ENCODE data around the gene BUB3.
"Not testable (repeated sequence)": the region's sequence is repeated elsewhere in the genome, so short reads cannot be mapped to it uniquely, and the experiment has no call there.

BUB3 gene

DNA sequence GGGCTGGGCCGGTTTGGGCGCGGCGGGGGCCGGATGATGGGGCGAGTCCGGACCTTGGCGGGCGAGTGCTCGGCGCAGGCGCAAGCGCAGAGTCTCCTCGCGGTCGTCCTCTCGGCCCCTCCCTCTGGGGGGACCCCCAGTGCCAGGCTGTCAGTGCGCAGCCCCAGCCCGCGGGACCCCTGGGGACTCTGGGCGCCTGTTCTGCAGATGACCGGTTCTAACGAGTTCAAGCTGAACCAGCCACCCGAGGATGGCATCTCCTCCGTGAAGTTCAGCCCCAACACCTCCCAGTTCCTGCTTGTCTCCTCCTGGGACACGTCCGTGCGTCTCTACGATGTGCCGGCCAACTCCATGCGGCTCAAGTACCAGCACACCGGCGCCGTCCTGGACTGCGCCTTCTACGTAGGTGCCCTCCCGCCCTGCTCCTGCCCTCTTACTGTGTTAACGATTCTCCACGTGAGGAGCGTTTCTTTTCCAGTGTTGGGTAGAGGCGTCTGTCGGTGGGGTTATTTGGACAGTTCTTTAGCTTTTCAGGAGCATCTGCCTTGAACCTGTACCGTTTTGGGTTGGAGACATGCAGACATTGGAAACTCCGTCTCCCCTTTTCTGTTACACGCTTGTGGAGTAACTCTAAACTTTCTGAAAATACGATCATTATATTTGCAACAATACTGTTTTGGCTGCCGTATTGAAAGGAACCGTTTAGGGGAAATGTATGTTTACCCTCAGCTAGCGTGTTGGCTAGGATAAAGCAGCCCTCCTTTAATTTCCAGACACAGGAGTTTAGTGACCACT is 706 bp downstream of the BUB3 start:
- FAIRE-seq = no peak

DNA sequence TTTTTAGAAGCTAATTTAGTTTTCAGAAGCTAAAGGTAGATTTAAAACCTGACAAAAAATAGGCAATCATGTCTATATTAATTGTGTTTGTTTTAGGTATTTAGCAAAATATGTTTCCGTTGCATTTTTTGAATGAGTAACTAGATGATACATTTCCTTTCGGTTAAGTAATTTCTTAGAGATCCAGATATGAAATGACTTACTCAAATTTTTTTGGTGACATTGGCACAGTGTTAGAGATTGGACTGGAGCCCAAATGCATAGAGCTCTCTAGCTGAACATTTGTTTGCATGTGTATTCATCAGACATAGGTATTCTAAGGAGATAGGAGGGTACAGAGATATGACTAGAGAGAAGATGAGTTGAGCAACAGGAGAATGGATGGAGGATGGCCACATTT is 1.9 kb downstream of the BUB3 start:
- no peak for FAIRE-seq

GRCh38 chr10:123157210-123157609 is 3.0 kb downstream of the BUB3 start:
- FAIRE-seq = no peak

DNA sequence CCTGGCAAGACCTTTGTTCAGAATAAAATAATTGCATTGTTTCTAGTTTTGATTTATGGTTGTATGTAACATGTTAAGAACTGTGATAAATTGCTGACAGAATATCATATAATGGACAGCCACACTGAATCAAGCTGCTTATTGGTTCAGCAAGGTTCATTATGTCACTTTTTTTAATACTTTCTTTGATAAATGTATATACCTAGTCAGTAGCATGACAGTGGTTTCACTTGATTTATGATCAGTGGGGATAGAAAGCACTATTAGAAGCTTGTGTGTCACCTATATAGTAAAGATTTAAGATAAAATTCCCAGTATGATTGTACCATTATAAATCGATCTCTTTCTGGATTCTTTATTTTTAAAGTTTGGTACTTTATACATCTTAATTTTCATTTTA is 4.5 kb downstream of the BUB3 start:
- FAIRE-seq = peak; percentile 63

DNA sequence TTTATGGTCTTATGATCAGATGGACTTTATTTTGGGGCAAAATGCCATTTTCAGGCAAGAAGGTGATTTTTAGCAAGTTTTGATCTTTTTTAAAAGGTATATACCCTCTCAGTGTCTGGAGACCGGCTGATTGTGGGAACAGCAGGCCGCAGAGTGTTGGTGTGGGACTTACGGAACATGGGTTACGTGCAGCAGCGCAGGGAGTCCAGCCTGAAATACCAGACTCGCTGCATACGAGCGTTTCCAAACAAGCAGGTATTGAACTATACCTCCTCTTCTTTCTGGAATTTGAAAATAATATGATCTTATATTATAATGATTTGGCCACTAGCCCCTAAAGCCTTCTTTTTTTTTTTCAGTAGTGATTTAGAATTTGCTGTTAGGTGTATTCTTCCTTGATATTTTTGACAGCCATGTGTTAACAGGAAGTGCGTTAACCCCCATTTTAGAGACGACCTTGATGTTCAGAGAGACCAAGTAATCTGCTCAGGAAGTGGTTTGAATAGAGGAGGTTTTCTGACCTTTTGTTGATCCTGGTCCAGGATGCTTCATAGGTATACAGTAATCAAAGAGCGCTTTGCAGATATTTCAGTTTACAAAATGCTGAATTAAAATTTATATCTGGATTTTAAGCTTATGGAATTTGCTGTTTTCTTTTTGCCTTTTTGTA is 6.2 kb downstream of the BUB3 start:
- FAIRE-seq = no peak

DNA sequence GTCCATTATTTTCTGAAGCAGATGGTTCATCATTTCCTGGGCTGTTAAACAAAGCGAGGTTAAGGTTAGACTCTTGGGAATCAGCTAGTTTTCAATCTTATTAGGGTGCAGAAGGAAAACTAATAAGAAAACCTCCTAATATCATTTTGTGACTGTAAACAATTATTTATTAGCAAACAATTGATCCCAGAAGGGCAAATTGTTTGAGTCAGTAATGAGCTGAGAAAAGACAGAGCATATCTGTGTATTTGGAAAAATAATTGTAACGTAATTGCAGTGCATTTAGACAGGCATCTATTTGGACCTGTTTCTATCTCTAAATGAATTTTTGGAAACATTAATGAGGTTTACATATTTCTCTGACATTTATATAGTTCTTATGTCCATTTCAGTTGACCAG is 10.1 kb downstream of the BUB3 start:
- FAIRE-seq = no peak

- FAIRE-seq = no peak
Observed at GRCh38 chr10:123165445-123166072, 11.4 kb downstream of the BUB3 start.

GRCh38 chr10:123166618-123167017 is 12.4 kb downstream of the BUB3 start:
- FAIRE-seq = no peak

- no peak for FAIRE-seq
Observed at GRCh38 chr10:123170961-123171360, 16.8 kb downstream of the BUB3 start.

DNA sequence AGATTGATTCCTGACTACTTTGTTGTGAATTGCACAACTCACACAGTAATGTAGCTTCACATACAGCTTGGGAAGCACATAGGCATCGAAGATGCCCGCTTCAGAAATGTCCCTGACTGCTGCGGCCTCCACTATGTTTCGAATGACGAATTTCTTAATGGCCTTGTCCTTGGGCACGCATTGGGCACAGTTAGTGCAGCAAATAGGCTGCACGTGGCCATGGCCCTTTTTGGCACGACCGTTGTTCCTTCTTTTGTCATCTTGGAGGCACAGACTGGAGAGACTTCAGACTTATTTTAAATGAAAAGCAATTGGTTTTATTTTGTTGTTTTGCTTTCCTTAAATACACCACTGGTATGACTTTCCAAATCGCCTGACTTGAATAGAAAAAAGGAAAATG is 17.4 kb downstream of the BUB3 start:
- not testable (repeated sequence) for FAIRE-seq

GRCh38 chr10:123175389-123176387 is 21.5 kb downstream of the BUB3 start:
- no peak for FAIRE-seq

GRCh38 chr10:123178390-123178789 is 24.2 kb downstream of the BUB3 start:
- not testable (repeated sequence) for FAIRE-seq

GRCh38 chr10:123180101-123181090 is 26.2 kb downstream of the BUB3 start:
- FAIRE-seq = no peak

DNA sequence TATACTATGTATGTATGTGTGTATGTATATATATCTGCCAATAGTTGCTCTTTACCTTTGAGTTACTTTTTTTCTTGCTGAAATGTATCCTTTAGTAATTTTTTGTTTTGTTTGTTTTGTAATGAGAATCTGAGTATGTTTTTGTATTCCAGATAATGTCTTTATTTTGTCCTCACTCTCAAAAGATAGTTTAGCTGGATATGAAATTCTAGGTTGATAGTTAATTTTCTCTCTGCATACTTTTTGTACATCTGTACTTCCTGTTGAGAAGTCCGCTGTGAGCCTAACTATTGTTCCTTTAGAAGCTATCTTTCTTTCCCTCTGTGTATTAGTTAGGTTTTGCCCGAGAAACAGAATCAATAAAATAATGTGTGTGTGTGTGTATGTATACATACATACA is 29.5 kb downstream of the BUB3 start:
- peak; percentile 90 for FAIRE-seq

GRCh38 chr10:123187781-123188180 is 33.6 kb downstream of the BUB3 start:
- no peak for FAIRE-seq

DNA sequence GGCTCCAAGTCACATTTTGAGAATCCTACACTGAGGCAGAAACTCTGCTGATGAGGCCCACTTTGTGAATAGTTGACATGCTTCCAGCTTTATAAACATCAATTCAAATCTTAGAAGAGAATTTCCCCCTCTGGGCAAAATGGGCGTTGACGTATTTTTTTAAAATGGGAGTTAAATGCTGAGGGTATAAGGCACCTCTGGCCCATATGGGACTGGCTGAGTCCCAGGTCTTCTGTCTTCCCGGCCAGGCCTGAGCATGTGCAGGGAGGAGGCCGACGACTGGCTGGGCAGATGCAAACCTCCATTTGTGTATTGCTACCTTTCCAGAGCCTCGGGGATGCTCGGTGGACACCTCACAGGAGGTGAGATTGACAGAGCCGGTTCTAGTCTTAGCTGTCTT is 37.7 kb downstream of the BUB3 start:
- no peak for FAIRE-seq

GRCh38 chr10:123194056-123194455 is 39.9 kb downstream of the BUB3 start:
- FAIRE-seq = no peak

DNA sequence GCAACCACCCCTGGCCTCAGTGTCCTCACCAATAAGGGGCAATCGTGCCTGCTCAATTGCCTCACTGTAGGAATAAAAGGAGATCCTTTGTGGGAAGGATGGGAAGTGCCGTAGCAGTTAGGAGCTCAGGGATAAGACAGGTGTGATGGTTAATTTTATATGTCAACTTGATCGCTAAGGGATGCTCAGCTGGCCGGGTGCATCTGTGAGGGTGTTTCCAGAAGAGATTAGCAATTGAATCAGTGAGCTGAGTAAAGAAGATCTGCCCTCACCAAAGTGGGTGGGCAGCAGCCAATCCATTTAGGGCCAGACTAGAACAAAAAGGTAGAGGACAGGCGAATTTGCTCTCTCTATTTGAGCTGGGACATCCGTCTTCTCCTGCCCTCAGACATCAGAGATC is 46.3 kb downstream of the BUB3 start:
- FAIRE-seq = no peak

DNA sequence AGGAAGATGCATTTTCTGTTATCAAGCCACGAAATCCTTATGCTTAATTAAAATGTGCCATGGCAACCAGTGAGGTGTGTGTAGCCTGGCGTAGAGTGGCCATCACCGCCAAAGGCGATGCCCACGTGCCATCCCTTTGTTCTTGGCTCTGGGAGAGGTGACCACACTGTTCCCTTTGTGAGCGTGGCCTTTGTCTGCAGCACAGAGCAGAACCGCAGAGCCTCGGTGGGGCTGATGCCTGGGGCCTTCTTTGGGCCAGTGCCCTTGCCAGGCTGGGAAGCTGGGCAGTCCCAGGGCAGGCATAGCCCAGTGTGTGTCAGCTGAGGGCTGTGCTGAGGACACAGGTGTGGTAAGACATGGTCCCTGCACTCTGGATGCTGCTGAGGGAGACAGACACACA is 48.3 kb downstream of the BUB3 start:
- FAIRE-seq = no peak

GRCh38 chr10:123203393-123204126 is 49.4 kb downstream of the BUB3 start:
- no peak for FAIRE-seq

GRCh38 chr10:123204127-123204461 is 49.9 kb downstream of the BUB3 start:
- no peak for FAIRE-seq
